GM19455 (cell line): Measurements from ENCODE around the gene UNC119.
"Not testable (repeated sequence)": the region's sequence is repeated elsewhere in the genome, so short reads cannot be mapped to it uniquely, and the experiment has no call there.

Source experiments
- ATAC-seq: cut with Tn5 transposase; IDR thresholded peaks from one replicate; pipeline ENCODE4 v1.9.1; 2021; ENCODE audit not compliant: unreplicated experiment

Gene UNC119

GRCh38 chr17:28552176-28552999 lies at the start of gene UNC119:
Gene UNC119, minus strand, starts transcription at chr17:28552624. Its CDS starts 67 bp downstream, at chr17:28552557.
- ATAC-seq, result peak; percentile 56

GRCh38 chr17:28599311-28600184 lies 47.1 kb upstream of the UNC119 start:
- ATAC-seq, result peak; percentile 47

GRCh38 chr17:28598799-28599310 lies 46.4 kb upstream of the UNC119 start, which contains the start of gene SPAG5:
Gene SPAG5, minus strand, starts transcription at chr17:28599025. Its CDS starts 79 bp downstream, at chr17:28598946.
- ATAC-seq, result peak; percentile 81

- ATAC-seq, result peak; percentile 5
These were observed 46.0 kb upstream of the UNC119 start for GRCh38 chr17:28598389-28598788.

GRCh38 chr17:28597606-28598383 lies 45.4 kb upstream of the UNC119 start:
- no peak for ATAC-seq

- ATAC-seq, result no peak
These were observed 39.8 kb upstream of the UNC119 start for GRCh38 chr17:28592260-28592659.

- no peak for ATAC-seq
These were observed 33.4 kb upstream of the UNC119 start for GRCh38 chr17:28585851-28586250.

- ATAC-seq, result no peak
These were observed 32.0 kb upstream of the UNC119 start for GRCh38 chr17:28584434-28584833.

- no peak for ATAC-seq
These were observed 30.1 kb upstream of the UNC119 start for GRCh38 chr17:28582513-28582912.

- no peak for ATAC-seq
These were observed 28.5 kb upstream of the UNC119 start for GRCh38 chr17:28580959-28581358.

GRCh38 chr17:28579526-28579925 lies 27.1 kb upstream of the UNC119 start:
- no peak for ATAC-seq

GRCh38 chr17:28578246-28579195 lies 26.1 kb upstream of the UNC119 start:
- no peak for ATAC-seq

- no peak for ATAC-seq
These were observed 25.0 kb upstream of the UNC119 start for GRCh38 chr17:28577466-28577824.

- peak; percentile 84 for ATAC-seq
These were observed 24.5 kb upstream of the UNC119 start, which contains the start of gene ALDOC for GRCh38 chr17:28576758-28577465. Gene ALDOC, minus strand, starts transcription at chr17:28576895. Its CDS starts 1,363 bp downstream, at chr17:28575532.

- not testable (repeated sequence) for ATAC-seq
These were observed 23.6 kb upstream of the UNC119 start for GRCh38 chr17:28576016-28576415.

GRCh38 chr17:28575126-28575795 lies 22.8 kb upstream of the UNC119 start:
- no peak for ATAC-seq

- no peak for ATAC-seq
These were observed 22.1 kb upstream of the UNC119 start for GRCh38 chr17:28574526-28574925.

GRCh38 chr17:28573966-28574480 lies 21.6 kb upstream of the UNC119 start:
- no peak for ATAC-seq
